Panc1 (cell line): ENCODE results near the gene SCLT1. TPM values are rescaled to one million over a fixed set of nuclear protein-coding genes. Genes with fewer than 3 reads are reported as not detected.

Experiments used
- ATAC-seq: fragments of 200-7000 bp; cut with Tn5 transposase; 2 replicates; pipeline ENCODE4 v1.9.1; 2020; ENCODE audit warnings: mild to moderate bottlenecking, moderate library complexity
- BruUV-seq: library from RNA; stranded (reverse); fragments of 400-500 nt; replicated peaks from 2 replicates; lab custom pipeline; 2021; lab: Mats Ljungman, UMichigan
- CTCF ChIA-PET: fragments of 300-600 bp; sonication (Branson Sonifier 250); formaldehyde crosslinking; loops from one replicate; lab custom pipeline; 2022; ENCODE audit warnings: antibody characterized with exemption; lab: Charles Lee
- POLR2A ChIA-PET: fragments of 300-600 bp; sonication (Branson Sonifier 250); formaldehyde crosslinking; loops from one replicate; lab custom pipeline; 2022; ENCODE audit warnings: antibody characterized with exemption; lab: Charles Lee
- DNase-seq: peaks from one replicate; pipeline ENCODE4 v3.0.0-alpha.2; 2010; ENCODE audit warnings: low read depth, low spot score
- H3K27ac ChIP-seq: 2 replicates; pipeline ENCODE4 v1.5.1; 2011; ENCODE audit warnings: mild to moderate bottlenecking, low read length, inconsistent platforms
- H3K27me3 ChIP-seq: fragments of 200-500 bp; sonication (Bioruptor generic); 2 replicates; pipeline ENCODE4 v1.6.0; 2014; ENCODE audit warnings: low read length, inconsistent platforms; ENCODE audit not compliant: control insufficient read depth, insufficient read depth
- H3K36me3 ChIP-seq: fragments of 200-500 bp; sonication (Bioruptor generic); 2 replicates; pipeline ENCODE4 v1.5.1; 2014; ENCODE audit warnings: inconsistent platforms, mild to moderate bottlenecking, low read length, moderate library complexity; ENCODE audit not compliant: control insufficient read depth, insufficient read depth
- H3K4me1 ChIP-seq: 2 replicates; pipeline ENCODE4 v1.5.1; 2011; ENCODE audit warnings: inconsistent platforms, mild to moderate bottlenecking, low read length, moderate library complexity; ENCODE audit not compliant: control insufficient read depth, insufficient read depth
- H3K4me3 ChIP-seq, 2 experiments: 2 replicates each; pipeline ENCODE4 v1.5.1; 2011 to 2012; ENCODE audit warnings: low read depth in 2 of 2, low read length in 2 of 2, mild to moderate bottlenecking in 2 of 2, inconsistent platforms in 1 of 2, moderate library complexity in 1 of 2
- H3K9me3 ChIP-seq: fragments of 200-500 bp; sonication (Bioruptor generic); 2 replicates; pipeline ENCODE4 v1.5.1; 2014; ENCODE audit warnings: low read depth, mild to moderate bottlenecking, inconsistent platforms, low read length, moderate library complexity; ENCODE audit not compliant: control insufficient read depth, insufficient read depth
- POLR2AphosphoS5 ChIP-seq: IDR thresholded peaks from 2 replicates; pipeline ENCODE4 v1.6.1; 2012; ENCODE audit warnings: mild to moderate bottlenecking, low read depth, low read length, moderate library complexity
- SIN3A ChIP-seq: IDR thresholded peaks from 2 replicates; pipeline ENCODE4 v1.6.1; 2012; ENCODE audit warnings: low read depth, mild to moderate bottlenecking, low read length, moderate library complexity, borderline replicate concordance; ENCODE audit not compliant: insufficient read depth
- TCF7L2 ChIP-seq: IDR thresholded peaks from 2 replicates; pipeline ENCODE4 v1.6.1; 2011; ENCODE audit warnings: mild to moderate bottlenecking, low read depth, low read length, inconsistent platforms
- in situ Hi-C: cut with HindIII; loops from 2 replicates; pipeline ENCODE4 v1.10.0; 2016; ENCODE audit warnings: low sequenced_read_pairs, low pct_unique_long_range_greater_than_20kb
- intact Hi-C: fragments of 100-400 bp; cut with micrococcal nuclease; formaldehyde crosslinking; loops from one replicate; pipeline ENCODE4 v1.10.0; 2022; ENCODE audit not compliant: unreplicated experiment
- total RNA-seq: library from RNA; stranded (reverse); gene quantifications from one replicate; pipeline ENCODE4 v1.2.1, GENCODE V29; 2021; ENCODE audit not compliant: unreplicated experiment
- TF ChIP-seq, protein P1 (sequence below): fragments of 450-650 bp; IDR thresholded peaks from 2 replicates; pipeline ENCODE4 v1.5.1; 2017; ENCODE audit warnings: mild to moderate bottlenecking
- TF ChIP-seq, protein P2 (sequence below), 2 experiments: IDR thresholded peaks; 2 replicates each; pipeline ENCODE4 v1.6.1; 2011 to 2012; ENCODE audit warnings: low read depth in 2 of 2, control low read depth in 1 of 2, low read length in 1 of 2, mild to moderate bottlenecking in 1 of 2, moderate library complexity in 1 of 2; ENCODE audit not compliant: insufficient read depth in 1 of 2

The SCLT1 gene
- total RNA-seq, 1 experiment from 2014 or later, result 9.7 TPM

- Histone ChIP-seq H3K27ac (no peak overlapping the region), H3K4me1 (no peaks in the 10 kb centered on the region), H3K27me3 (no peaks in the 10 kb centered on the region), H3K4me3 (no peak overlapping the region), H3K9me3 (no peaks in the 10 kb centered on the region), H3K36me3 (no peaks in the 10 kb centered on the region)
- in situ Hi-C loops, result no loop called here
- DNase-seq, result no peak
- intact Hi-C loops, result no loop called here
- CTCF ChIA-PET, result no interaction called here
- no peak for ATAC-seq
- POLR2A ChIA-PET, result no interaction called here
- TF ChIP-seq TCF7L2, result no peak
- TF ChIP-seq, protein P1, sequence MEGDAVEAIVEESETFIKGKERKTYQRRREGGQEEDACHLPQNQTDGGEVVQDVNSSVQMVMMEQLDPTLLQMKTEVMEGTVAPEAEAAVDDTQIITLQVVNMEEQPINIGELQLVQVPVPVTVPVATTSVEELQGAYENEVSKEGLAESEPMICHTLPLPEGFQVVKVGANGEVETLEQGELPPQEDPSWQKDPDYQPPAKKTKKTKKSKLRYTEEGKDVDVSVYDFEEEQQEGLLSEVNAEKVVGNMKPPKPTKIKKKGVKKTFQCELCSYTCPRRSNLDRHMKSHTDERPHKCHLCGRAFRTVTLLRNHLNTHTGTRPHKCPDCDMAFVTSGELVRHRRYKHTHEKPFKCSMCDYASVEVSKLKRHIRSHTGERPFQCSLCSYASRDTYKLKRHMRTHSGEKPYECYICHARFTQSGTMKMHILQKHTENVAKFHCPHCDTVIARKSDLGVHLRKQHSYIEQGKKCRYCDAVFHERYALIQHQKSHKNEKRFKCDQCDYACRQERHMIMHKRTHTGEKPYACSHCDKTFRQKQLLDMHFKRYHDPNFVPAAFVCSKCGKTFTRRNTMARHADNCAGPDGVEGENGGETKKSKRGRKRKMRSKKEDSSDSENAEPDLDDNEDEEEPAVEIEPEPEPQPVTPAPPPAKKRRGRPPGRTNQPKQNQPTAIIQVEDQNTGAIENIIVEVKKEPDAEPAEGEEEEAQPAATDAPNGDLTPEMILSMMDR, result no peak
- TF ChIP-seq, protein P2, sequence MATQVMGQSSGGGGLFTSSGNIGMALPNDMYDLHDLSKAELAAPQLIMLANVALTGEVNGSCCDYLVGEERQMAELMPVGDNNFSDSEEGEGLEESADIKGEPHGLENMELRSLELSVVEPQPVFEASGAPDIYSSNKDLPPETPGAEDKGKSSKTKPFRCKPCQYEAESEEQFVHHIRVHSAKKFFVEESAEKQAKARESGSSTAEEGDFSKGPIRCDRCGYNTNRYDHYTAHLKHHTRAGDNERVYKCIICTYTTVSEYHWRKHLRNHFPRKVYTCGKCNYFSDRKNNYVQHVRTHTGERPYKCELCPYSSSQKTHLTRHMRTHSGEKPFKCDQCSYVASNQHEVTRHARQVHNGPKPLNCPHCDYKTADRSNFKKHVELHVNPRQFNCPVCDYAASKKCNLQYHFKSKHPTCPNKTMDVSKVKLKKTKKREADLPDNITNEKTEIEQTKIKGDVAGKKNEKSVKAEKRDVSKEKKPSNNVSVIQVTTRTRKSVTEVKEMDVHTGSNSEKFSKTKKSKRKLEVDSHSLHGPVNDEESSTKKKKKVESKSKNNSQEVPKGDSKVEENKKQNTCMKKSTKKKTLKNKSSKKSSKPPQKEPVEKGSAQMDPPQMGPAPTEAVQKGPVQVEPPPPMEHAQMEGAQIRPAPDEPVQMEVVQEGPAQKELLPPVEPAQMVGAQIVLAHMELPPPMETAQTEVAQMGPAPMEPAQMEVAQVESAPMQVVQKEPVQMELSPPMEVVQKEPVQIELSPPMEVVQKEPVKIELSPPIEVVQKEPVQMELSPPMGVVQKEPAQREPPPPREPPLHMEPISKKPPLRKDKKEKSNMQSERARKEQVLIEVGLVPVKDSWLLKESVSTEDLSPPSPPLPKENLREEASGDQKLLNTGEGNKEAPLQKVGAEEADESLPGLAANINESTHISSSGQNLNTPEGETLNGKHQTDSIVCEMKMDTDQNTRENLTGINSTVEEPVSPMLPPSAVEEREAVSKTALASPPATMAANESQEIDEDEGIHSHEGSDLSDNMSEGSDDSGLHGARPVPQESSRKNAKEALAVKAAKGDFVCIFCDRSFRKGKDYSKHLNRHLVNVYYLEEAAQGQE (IDR thresholded peaks at IDR 0.05; ENCODE audit: insufficient read depth in 1 of 2, low read depth in 2 of 2, low read length in 1 of 2), result no peak
- no peak for TF ChIP-seq POLR2AphosphoS5
- no peak for TF ChIP-seq SIN3A
- BruUV-seq, result no TSS peak
Measured at GRCh38 chr4:128924951-128925350, 168.4 kb downstream of the SCLT1 start.

DNA sequence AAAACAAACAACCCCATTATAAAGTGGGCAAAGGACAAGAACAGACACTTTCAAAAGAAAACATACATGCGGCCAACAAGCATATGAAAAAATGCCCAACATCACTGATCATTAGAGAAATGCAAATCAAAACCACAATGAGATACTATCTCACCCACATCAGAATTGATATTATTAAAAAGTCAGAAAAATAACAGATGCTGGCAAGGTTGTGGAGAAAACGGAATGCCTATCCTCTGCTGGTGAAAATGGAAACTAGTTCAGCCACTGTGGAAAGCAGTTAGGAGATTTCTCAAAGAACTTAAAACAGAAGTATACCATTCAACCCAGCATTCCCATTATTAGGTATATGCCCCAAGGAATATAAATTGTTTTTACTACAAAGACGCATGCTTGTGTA, 171.4 kb downstream of the SCLT1 start:
- DNase-seq (no peak), ATAC-seq (no peak)
- POLR2A ChIA-PET, result no interaction called here
- BruUV-seq, result no TSS peak
- H3K4me1 ChIP-seq, result no peaks in the 10 kb centered on the region
- no peaks in the 10 kb centered on the region for H3K9me3 ChIP-seq
- TF ChIP-seq, protein P1, result no peak
- H3K27me3 ChIP-seq, result no peaks in the 10 kb centered on the region
- intact Hi-C loops, result no loop called here
- H3K4me3 ChIP-seq, result no peak overlapping the region
- H3K36me3 ChIP-seq, result no peaks in the 10 kb centered on the region
- in situ Hi-C loops, result no loop called here
- no peak overlapping the region for H3K27ac ChIP-seq
- CTCF ChIA-PET, result no interaction called here

GRCh38 chr4:128917781-128918180, 175.6 kb downstream of the SCLT1 start:
- Histone ChIP-seq H3K27me3 (no peaks in the 10 kb centered on the region), H3K9me3 (no peaks in the 10 kb centered on the region), H3K4me3 (no peak overlapping the region), H3K36me3 (no peaks in the 10 kb centered on the region), H3K27ac (no peak overlapping the region), H3K4me1 (no peaks in the 10 kb centered on the region)
- intact Hi-C loops (no loop called here), in situ Hi-C loops (no loop called here)
- no peak for ATAC-seq
- TF ChIP-seq, protein P1, result no peak
- no peak for TF ChIP-seq POLR2AphosphoS5
- TF ChIP-seq TCF7L2, result no peak
- TF ChIP-seq, protein P2 (IDR thresholded peaks at IDR 0.05; ENCODE audit: insufficient read depth in 1 of 2, low read depth in 2 of 2, low read length in 1 of 2), result no peak
- no peak for TF ChIP-seq SIN3A
- POLR2A ChIA-PET, result no interaction called here
- no peak for DNase-seq
- BruUV-seq, result no TSS peak
- CTCF ChIA-PET, result no interaction called here
